MCF 10A (cell line): ENCODE measurements around the gene DGCR8. TPM values are rescaled to one million over a fixed set of nuclear protein-coding genes. Genes with fewer than 3 reads are reported as not detected.
"Not testable (repeated sequence)": the region's sequence is repeated elsewhere in the genome, so short reads cannot be mapped to it uniquely, and the experiment has no call there.

Source experiments
- BruUV-seq: library from RNA; stranded (reverse); fragments of 400-500 nt; replicated peaks from 2 replicates; lab custom pipeline; 2021; lab: Mats Ljungman, UMichigan
- CTCF ChIA-PET: fragments of 300-600 bp; sonication (Branson Sonifier 250); formaldehyde crosslinking; extraction: SDS; loops from one replicate; lab custom pipeline; 2021; ENCODE audit warnings: antibody characterized with exemption, inconsistent platforms; lab: Yijun Ruan, JAX
- POLR2A ChIA-PET: fragments of 300-600, 350-650 bp; sonication (Branson Sonifier 250); formaldehyde crosslinking; extraction: SDS; loops from one replicate; lab custom pipeline; 2020; ENCODE audit warnings: antibody characterized with exemption, inconsistent platforms; lab: Yijun Ruan, JAX
- DNase-seq: peaks from one replicate; pipeline ENCODE4 v3.0.0-alpha.2; 2018; ENCODE audit not compliant: unreplicated experiment
- H3K27ac Mint-ChIP-seq: one replicate; pipeline ENCODE4 v1.8.0; 2022; ENCODE audit warnings: mild to moderate bottlenecking, low read depth, mixed read lengths; ENCODE audit not compliant: unreplicated experiment
- H3K27me3 Mint-ChIP-seq: one replicate; pipeline ENCODE4 v1.8.0; 2022; ENCODE audit warnings: mixed read lengths; ENCODE audit not compliant: insufficient read depth, unreplicated experiment
- H3K36me3 Mint-ChIP-seq: one replicate; pipeline ENCODE4 v1.8.0; 2022; ENCODE audit warnings: mild to moderate bottlenecking, moderate library complexity, mixed read lengths; ENCODE audit not compliant: insufficient read depth, unreplicated experiment
- H3K4me1 Mint-ChIP-seq: one replicate; pipeline ENCODE4 v1.8.0; 2022; ENCODE audit warnings: mixed read lengths; ENCODE audit not compliant: insufficient read depth, unreplicated experiment
- H3K4me3 Mint-ChIP-seq: one replicate; pipeline ENCODE4 v1.8.0; 2022; ENCODE audit warnings: mild to moderate bottlenecking, moderate library complexity, mixed read lengths; ENCODE audit not compliant: unreplicated experiment
- H3K9me3 Mint-ChIP-seq: one replicate; pipeline ENCODE4 v1.8.0; 2022; ENCODE audit warnings: mixed read lengths; ENCODE audit not compliant: unreplicated experiment
- intact Hi-C: fragments of 100-400 bp; cut with micrococcal nuclease; formaldehyde crosslinking; loops from 2 replicates; pipeline ENCODE4 v1.14.1; 2022
- microRNA-seq: library from miRNA; unstranded; fragments of <30 nt; microRNA quantifications from one replicate; pipeline ENCODE4 v1.2.0, GENCODE V29; 2022
- total RNA-seq: library from RNA; stranded (reverse); gene quantifications from 2 replicates; pipeline ENCODE4 v1.2.3, GENCODE V29; 2022
- TF ChIP-seq, protein P1 (sequence below): fragments of 200-600 bp; IDR thresholded peaks from one replicate; pipeline ENCODE4 v1.8.0; 2022; ENCODE audit warnings: antibody characterized with exemption, mild to moderate bottlenecking; ENCODE audit not compliant: unreplicated experiment

DGCR8 gene
- total RNA-seq, 1 experiment from 2014 or later = 40.8 TPM

DNA sequence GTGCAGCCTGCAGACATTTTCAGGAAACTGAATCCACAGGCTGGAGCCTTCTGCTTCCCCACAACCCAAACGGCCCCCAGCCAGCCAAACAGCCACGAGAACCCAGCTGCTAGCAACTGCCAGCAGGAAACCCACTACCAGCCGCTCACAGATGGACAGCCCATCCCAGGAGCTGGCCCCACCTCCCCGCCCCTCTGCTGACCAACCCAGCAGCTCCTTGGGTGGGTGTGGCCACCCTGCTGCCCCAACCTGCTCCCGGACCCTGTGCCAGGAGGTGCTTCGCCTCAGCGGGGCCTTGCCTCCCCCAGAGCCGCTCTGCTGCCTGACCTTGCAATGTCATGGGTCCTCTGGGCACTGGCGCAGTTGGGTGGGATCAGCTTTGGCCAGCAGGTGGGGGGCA, 79.0 kb downstream of the DGCR8 start:
- CTCF ChIA-PET = interaction anchor here (1.3 to 1.9 kb wide), 2 partner anchors 125 to 127 kb away, joined by 3 to 8 read pairs; no protein-coding TSS in a partner anchor
- Mint-ChIP-seq H3K4me3 (no peak overlapping the region), H3K27me3 (no peaks in the 10 kb centered on the region), H3K9me3 (no peaks in the 10 kb centered on the region), H3K4me1 (no peaks in the 10 kb centered on the region), H3K27ac (no peak overlapping the region), H3K36me3 (no peaks in the 10 kb centered on the region)
- POLR2A ChIA-PET = no interaction called here
- DNase-seq = no peak
- no TSS peak for BruUV-seq
- intact Hi-C loops = no loop called here
- TF ChIP-seq, protein P1, sequence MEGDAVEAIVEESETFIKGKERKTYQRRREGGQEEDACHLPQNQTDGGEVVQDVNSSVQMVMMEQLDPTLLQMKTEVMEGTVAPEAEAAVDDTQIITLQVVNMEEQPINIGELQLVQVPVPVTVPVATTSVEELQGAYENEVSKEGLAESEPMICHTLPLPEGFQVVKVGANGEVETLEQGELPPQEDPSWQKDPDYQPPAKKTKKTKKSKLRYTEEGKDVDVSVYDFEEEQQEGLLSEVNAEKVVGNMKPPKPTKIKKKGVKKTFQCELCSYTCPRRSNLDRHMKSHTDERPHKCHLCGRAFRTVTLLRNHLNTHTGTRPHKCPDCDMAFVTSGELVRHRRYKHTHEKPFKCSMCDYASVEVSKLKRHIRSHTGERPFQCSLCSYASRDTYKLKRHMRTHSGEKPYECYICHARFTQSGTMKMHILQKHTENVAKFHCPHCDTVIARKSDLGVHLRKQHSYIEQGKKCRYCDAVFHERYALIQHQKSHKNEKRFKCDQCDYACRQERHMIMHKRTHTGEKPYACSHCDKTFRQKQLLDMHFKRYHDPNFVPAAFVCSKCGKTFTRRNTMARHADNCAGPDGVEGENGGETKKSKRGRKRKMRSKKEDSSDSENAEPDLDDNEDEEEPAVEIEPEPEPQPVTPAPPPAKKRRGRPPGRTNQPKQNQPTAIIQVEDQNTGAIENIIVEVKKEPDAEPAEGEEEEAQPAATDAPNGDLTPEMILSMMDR = no peak

DNA sequence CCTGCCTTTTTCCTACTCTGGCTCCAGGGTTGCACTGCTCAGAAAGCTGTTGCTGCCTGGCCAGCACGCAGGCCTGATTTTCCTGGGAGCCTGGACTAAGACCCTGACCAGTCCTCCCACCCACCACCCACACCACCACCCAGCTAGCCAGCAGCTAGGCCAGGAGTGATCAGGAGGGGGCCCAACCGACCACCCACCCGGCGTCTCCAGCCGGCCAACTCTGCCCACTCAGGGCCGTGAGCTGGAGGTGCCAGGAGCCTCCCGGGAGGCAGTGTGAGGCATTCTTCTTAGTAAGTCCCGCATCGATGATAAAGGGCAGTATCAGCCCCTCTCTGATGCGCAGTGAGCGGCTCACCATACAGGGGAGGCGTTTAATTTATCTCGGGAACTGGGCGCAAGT, 79.5 kb downstream of the DGCR8 start:
- H3K4me1 Mint-ChIP-seq, H3K4me3 Mint-ChIP-seq, POLR2A ChIA-PET, intact Hi-C loops, H3K27me3 Mint-ChIP-seq, H3K9me3 Mint-ChIP-seq, BruUV-seq, H3K36me3 Mint-ChIP-seq, H3K27ac Mint-ChIP-seq, DNase-seq: not testable (repeated sequence)
- CTCF ChIA-PET = interaction anchor here (1.3 to 1.9 kb wide), 2 partner anchors 125 to 127 kb away, joined by 3 to 8 read pairs; no protein-coding TSS in a partner anchor

DNA sequence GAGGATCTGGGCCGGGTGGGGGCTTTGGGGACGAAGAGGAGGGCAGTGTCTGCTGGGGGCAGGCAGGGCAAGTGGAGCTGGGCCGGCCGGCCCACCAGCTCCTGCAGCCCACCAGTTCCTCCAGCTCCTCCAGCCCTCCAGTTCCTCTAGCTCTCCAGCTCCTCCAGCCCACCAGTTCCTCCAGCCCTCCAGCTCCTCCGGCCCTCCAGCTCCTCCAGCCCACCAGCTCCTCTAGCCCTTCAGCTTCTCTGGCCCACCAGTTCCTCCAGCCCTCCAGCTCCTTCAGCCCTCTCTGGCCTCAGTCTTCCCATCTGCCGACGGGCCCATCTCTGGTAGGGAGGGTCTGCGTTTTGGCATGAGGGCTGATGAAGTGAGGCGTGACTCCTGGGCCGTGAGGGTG, 80.0 kb downstream of the DGCR8 start:
- Mint-ChIP-seq H3K36me3 (no peaks in the 10 kb centered on the region), H3K9me3 (no peaks in the 10 kb centered on the region), H3K4me3 (no peak overlapping the region), H3K27me3 (no peaks in the 10 kb centered on the region), H3K4me1 (no peaks in the 10 kb centered on the region), H3K27ac (no peak overlapping the region)
- TF ChIP-seq, protein P1 = no peak
- ChIA-PET CTCF (interaction anchor here (1.9 kb wide), 1 partner anchor 124 kb away, joined by 8 read pairs; no protein-coding TSS in a partner anchor), POLR2A (no interaction called here)
- intact Hi-C loops = no loop called here
- no peak for DNase-seq
- BruUV-seq = no TSS peak

Small RNA genes lying within 50 kb of the gene (microRNA-seq; reads per million reads assigned to microRNA genes)
- gene MIR185 (474 reads per million, percentile 82 among the genes with 10 or more reads in this experiment), gene MIR6816 (1.1 reads per million)

Other genes with a start within 250 kb of the DGCR8 start
- gene GNB1L, start 225.4 kb upstream of the DGCR8 start, total RNA-seq = 4.3 and 7.1 TPM in 2 replicates
- 16.8 and 20.6 TPM in 2 replicates for gene RTL10, start 225.4 kb upstream of the DGCR8 start, total RNA-seq
- gene COMT, start 138.5 kb upstream of the DGCR8 start, total RNA-seq = 196 and 208 TPM in 2 replicates
- gene TXNRD2, start 138.4 kb upstream of the DGCR8 start, total RNA-seq = 28.7 and 39.9 TPM in 2 replicates
- gene ARVCF, start 63.4 kb upstream of the DGCR8 start, total RNA-seq = 7.5 and 11.8 TPM in 2 replicates
- gene TANGO2, start 59.1 kb upstream of the DGCR8 start, total RNA-seq = 13.9 and 16.0 TPM in 2 replicates
- 126 and 195 TPM in 2 replicates for gene RANBP1, start 35.9 kb downstream of the DGCR8 start, total RNA-seq
- gene TRMT2A, start 37.0 kb downstream of the DGCR8 start, total RNA-seq = 39.0 and 47.1 TPM in 2 replicates
- gene ZDHHC8, start 51.6 kb downstream of the DGCR8 start, total RNA-seq = 43.6 and 44.8 TPM in 2 replicates
- 0.70 and 0.93 TPM in 2 replicates for gene CCDC188, start 70.8 kb downstream of the DGCR8 start, total RNA-seq
- gene RTN4R, start 188.1 kb downstream of the DGCR8 start, total RNA-seq = 2.7 and 3.7 TPM in 2 replicates
- gene DGCR6L, start 239.8 kb downstream of the DGCR8 start, total RNA-seq = 33.3 and 36.4 TPM in 2 replicates